Right cardiac atrium (tissue), 5 donors: ENCODE data around the gene VPS51. TPM values are rescaled to one million over a fixed set of nuclear protein-coding genes. Genes with fewer than 3 reads are reported as not detected.

ENCODE experiments used
- ATAC-seq, 2 donors: fragments of 200-7000 bp; cut with Tn5 transposase; one replicate each; pipeline versions ENCODE4 v1.8.0 to v1.9.1; 2020; ENCODE audit warnings: moderate library complexity in 2 of 2, mild to moderate bottlenecking in 1 of 2
- DNase-seq, 3 donors: peaks; one replicate each; pipeline ENCODE4 v3.0.0-alpha.2; 2020
- H3K27ac ChIP-seq: one replicate; pipeline ENCODE4 v1.5.1; 2013; ENCODE audit warnings: mild to moderate bottlenecking, low read length, control low read depth, moderate library complexity
- H3K27me3 ChIP-seq: one replicate; pipeline ENCODE4 v1.6.1; 2013; ENCODE audit not compliant: control insufficient read depth, insufficient read depth
- H3K4me1 ChIP-seq: one replicate; pipeline ENCODE4 v1.6.1; 2013; ENCODE audit warnings: low read length; ENCODE audit not compliant: control insufficient read depth, insufficient read depth
- H3K4me3 ChIP-seq: one replicate; pipeline ENCODE4 v1.5.1; 2013; ENCODE audit warnings: low read length, control low read depth
- H3K9me3 ChIP-seq: one replicate; pipeline ENCODE4 v1.6.1; 2013; ENCODE audit warnings: low read length; ENCODE audit not compliant: control insufficient read depth
- WGBS: extraction: QIAGEN DNeasy Blood & Tissue Kit; methylation state at CpG from one replicate; pipeline ENCODE4 v1.1.7; 2013; 5-methylcytosine and 5-hydroxymethylcytosine counted together
- intact Hi-C, 4 donors: fragments of 100-400 bp; cut with DNase I; formaldehyde crosslinking; loops; one replicate each; pipeline versions ENCODE4 v1.11.0 to v1.14.0; 2022 to 2023
- polyA plus RNA-seq: library from polyadenylated mRNA; stranded (reverse); fragments of 200-250 nt; gene quantifications from one replicate; pipeline ENCODE4 v1.2.3, GENCODE V29; 2013
- total RNA-seq, 4 donors: library from RNA; stranded (reverse); fragmentation: NEBNext Ultra II Directional; extraction: Animal tissue kit (Norgen Biotek cat#: 25700); gene quantifications; one replicate each; pipeline ENCODE4 v1.2.1, GENCODE V29; 2021
- donor health status: healthy with polysubstance abuse.
- donor health status: DM: no; HTN: yes; CAD: no.
- donor health status: DM: no; HTN: no; CAD: no.
- donor health status: DM: no; HTN: yes; CAD: no; lungs with severe emphysema.
- donor health status: DM: yes; HTN: yes; CAD: no.

VPS51 gene
- total and polyA plus RNA-seq, 5 donors = 67.1 to 80.9 (median 77.9) TPM

- DNase-seq (peak in 2 of 3 donors; percentile 61 to 62), ATAC-seq (no peak)
- H3K27me3 ChIP-seq = no peaks in the 10 kb centered on the region
- WGBS = 95% methylated on average over 52 of the region's 52 CpGs
- H3K4me1 ChIP-seq = peaks cover 2% of the 10 kb centered on the region
- no peaks in the 10 kb centered on the region for H3K9me3 ChIP-seq
- H3K27ac ChIP-seq = no peak overlapping the region
- H3K4me3 ChIP-seq = no peak overlapping the region
- intact Hi-C loops = no loop called here
These were observed 11.9 kb downstream of the VPS51 start for GRCh38 chr11:65107751-65108468.

- peak in 2 of 3 donors; percentile 22 to 61 for DNase-seq
- Histone ChIP-seq H3K9me3 (no peaks in the 10 kb centered on the region), H3K27me3 (no peaks in the 10 kb centered on the region), H3K4me3 (no peak overlapping the region), H3K27ac (no peak overlapping the region), H3K4me1 (no peaks in the 10 kb centered on the region)
- intact Hi-C loops = no loop called here
- ATAC-seq = no peak
- WGBS = 90% methylated on average over 38 of the region's 38 CpGs
These were observed 12.6 kb downstream of the VPS51 start for GRCh38 chr11:65108469-65109123.

GRCh38 chr11:65109231-65110198 lies 13.5 kb downstream of the VPS51 start:
- no peaks in the 10 kb centered on the region for H3K4me1 ChIP-seq
- no peak overlapping the region for H3K27ac ChIP-seq
- 87% methylated on average over 36 of the region's 36 CpGs for WGBS
- intact Hi-C loops = loop anchor here in 2 of 4 donors (10.0 kb wide), 3 partner anchors 85 to 325 kb away; partner anchors contain the start of genes CDC42BPG (in 1 of the 2) and SNX15 (in 1 of the 2)
- H3K4me3 ChIP-seq = no peak overlapping the region
- DNase-seq = peak in 2 of 3 donors; percentile 60 to 62
- no peaks in the 10 kb centered on the region for H3K27me3 ChIP-seq
- ATAC-seq = no peak
- no peaks in the 10 kb centered on the region for H3K9me3 ChIP-seq

- ATAC-seq (peak; percentile 25 to 39), DNase-seq (peak; percentile 82 to 94 (median 92))
- Histone ChIP-seq H3K27ac (no peak overlapping the region), H3K27me3 (no peaks in the 10 kb centered on the region), H3K4me3 (no peak overlapping the region), H3K4me1 (no peaks in the 10 kb centered on the region), H3K9me3 (no peaks in the 10 kb centered on the region)
- 13% methylated on average over 18 of the region's 18 CpGs for WGBS
- intact Hi-C loops = loop anchor here in 2 of 4 donors (10.0 kb wide), 3 partner anchors 86 to 326 kb away; partner anchors contain the start of genes CDC42BPG (in 1 of the 2) and SNX15 (in 1 of the 2)
These were observed 14.4 kb downstream of the VPS51 start for GRCh38 chr11:65110354-65110861.

GRCh38 chr11:65111159-65111743 lies 15.2 kb downstream of the VPS51 start:
- Histone ChIP-seq H3K4me1 (no peaks in the 10 kb centered on the region), H3K27ac (no peak overlapping the region), H3K27me3 (no peaks in the 10 kb centered on the region), H3K9me3 (no peaks in the 10 kb centered on the region), H3K4me3 (no peak overlapping the region)
- intact Hi-C loops = loop anchor here in 2 of 4 donors (10.0 kb wide), 3 partner anchors 86 to 326 kb away; partner anchors contain the start of genes CDC42BPG (in 1 of the 2) and SNX15 (in 1 of the 2)
- WGBS = 63% methylated on average over 31 of the region's 31 CpGs
- ATAC-seq (peak in 1 of 2 donors; percentile 1), DNase-seq (no peak)

GRCh38 chr11:65111744-65112545 lies 15.9 kb downstream of the VPS51 start, which contains the start of gene TM7SF2:
Gene TM7SF2, plus strand, starts transcription at chr11:65111872. Its CDS starts 144 bp downstream, at chr11:65112016.
- Histone ChIP-seq H3K9me3 (no peaks in the 10 kb centered on the region), H3K27me3 (no peaks in the 10 kb centered on the region), H3K27ac (peak within 1 kb of the TSS; percentile 56), H3K4me3 (peak within 1 kb of the TSS; percentile 53), H3K4me1 (no peaks in the 10 kb centered on the region)
- intact Hi-C loops = loop anchor here in 2 of 4 donors (10.0 kb wide), 3 partner anchors 87 to 327 kb away; partner anchors contain the start of genes CDC42BPG (in 1 of the 2) and SNX15 (in 1 of the 2)
- DNase-seq (peak; percentile 97 to 99 (median 98)), ATAC-seq (peak; percentile 89)
- under 1% methylated on average over 64 of the region's 64 CpGs for WGBS

GRCh38 chr11:65112546-65113360 lies 16.7 kb downstream of the VPS51 start:
- H3K27ac ChIP-seq = peak overlapping the region; percentile 56
- intact Hi-C loops = loop anchor here in 2 of 4 donors (10.0 kb wide), 3 partner anchors 88 to 328 kb away; partner anchors contain the start of genes CDC42BPG (in 1 of the 2) and SNX15 (in 1 of the 2)
- no peaks in the 10 kb centered on the region for H3K9me3 ChIP-seq
- ATAC-seq (peak; percentile 46 to 55), DNase-seq (peak; percentile 61 to 89 (median 88))
- H3K4me1 ChIP-seq = no peaks in the 10 kb centered on the region
- H3K27me3 ChIP-seq = no peaks in the 10 kb centered on the region
- 2% methylated on average over 57 of the region's 57 CpGs for WGBS
- peak overlapping the region; percentile 53 for H3K4me3 ChIP-seq

GRCh38 chr11:65113361-65113756 lies 17.3 kb downstream of the VPS51 start:
- Histone ChIP-seq H3K27ac (no peak overlapping the region), H3K4me3 (peak overlapping the region; percentile 53), H3K9me3 (no peaks in the 10 kb centered on the region), H3K4me1 (no peaks in the 10 kb centered on the region), H3K27me3 (no peaks in the 10 kb centered on the region)
- WGBS = 14% methylated on average over 14 of the region's 14 CpGs
- ATAC-seq (no peak), DNase-seq (peak in 2 of 3 donors; percentile 39 to 73)
- intact Hi-C loops = loop anchor here in 2 of 4 donors (10.0 kb wide), 3 partner anchors 89 to 329 kb away; partner anchors contain the start of genes CDC42BPG (in 1 of the 2) and SNX15 (in 1 of the 2)
